WERI-Rb-1 (cell line): Measurements from ENCODE around the gene AMPH.

Experiments
- DNase-seq: peaks from one replicate; pipeline ENCODE4 v3.0.0-alpha.2; 2020
- H3K27ac ChIP-seq: fragments of 250-450 bp; sonication (Bioruptor Pico); 2 replicates; pipeline ENCODE4 v1.5.1; 2020; ENCODE audit warnings: mild to moderate bottlenecking, moderate library complexity
- H3K27me3 ChIP-seq: fragments of 250-450 bp; sonication (Bioruptor Pico); 2 replicates; pipeline ENCODE4 v1.5.1; 2021; ENCODE audit warnings: mild to moderate bottlenecking, low read depth, moderate library complexity; ENCODE audit not compliant: insufficient read depth, severe bottlenecking
- H3K36me3 ChIP-seq: fragments of 250-450 bp; sonication (Bioruptor Pico); 2 replicates; pipeline ENCODE4 v1.5.1; 2020; ENCODE audit warnings: mild to moderate bottlenecking, moderate library complexity
- H3K4me3 ChIP-seq: 2 replicates; pipeline ENCODE4 v1.5.1; 2011; ENCODE audit warnings: low read depth, mild to moderate bottlenecking, control low read depth, low read length
- H3K9me3 ChIP-seq: fragments of 250-450 bp; sonication (Bioruptor Pico); 2 replicates; pipeline ENCODE4 v1.5.1; 2021; ENCODE audit warnings: mild to moderate bottlenecking, moderate library complexity; ENCODE audit not compliant: severe bottlenecking
- TF ChIP-seq, protein P1 (sequence below): IDR thresholded peaks from 2 replicates; pipeline ENCODE4 v1.5.1; 2011; ENCODE audit warnings: low read depth, mild to moderate bottlenecking, control low read depth, inconsistent platforms, low read length

The AMPH gene

DNA sequence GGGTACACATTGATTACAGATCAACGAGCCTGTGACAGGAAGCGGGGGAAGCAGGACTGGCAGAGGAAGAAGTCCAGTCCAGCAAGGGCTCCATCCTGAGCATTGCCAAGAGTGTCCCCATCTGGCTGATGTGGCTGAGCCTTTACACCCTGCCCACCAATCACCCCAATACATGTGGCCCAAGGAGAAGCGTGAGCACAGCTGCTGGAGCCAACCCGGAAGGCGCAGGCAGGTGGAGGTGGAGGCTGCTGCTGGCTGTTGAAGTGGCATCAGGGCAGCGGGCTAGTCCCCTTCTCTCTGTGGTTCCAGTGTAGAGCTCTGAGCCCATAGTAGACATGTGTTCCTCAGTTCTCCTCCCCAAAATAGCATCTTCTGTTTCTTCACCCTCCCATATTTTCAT, 6.8 kb upstream of the AMPH start:
- no peaks in the 10 kb centered on the region for H3K27me3 ChIP-seq
- no peaks in the 10 kb centered on the region for H3K9me3 ChIP-seq
- TF ChIP-seq, protein P1, sequence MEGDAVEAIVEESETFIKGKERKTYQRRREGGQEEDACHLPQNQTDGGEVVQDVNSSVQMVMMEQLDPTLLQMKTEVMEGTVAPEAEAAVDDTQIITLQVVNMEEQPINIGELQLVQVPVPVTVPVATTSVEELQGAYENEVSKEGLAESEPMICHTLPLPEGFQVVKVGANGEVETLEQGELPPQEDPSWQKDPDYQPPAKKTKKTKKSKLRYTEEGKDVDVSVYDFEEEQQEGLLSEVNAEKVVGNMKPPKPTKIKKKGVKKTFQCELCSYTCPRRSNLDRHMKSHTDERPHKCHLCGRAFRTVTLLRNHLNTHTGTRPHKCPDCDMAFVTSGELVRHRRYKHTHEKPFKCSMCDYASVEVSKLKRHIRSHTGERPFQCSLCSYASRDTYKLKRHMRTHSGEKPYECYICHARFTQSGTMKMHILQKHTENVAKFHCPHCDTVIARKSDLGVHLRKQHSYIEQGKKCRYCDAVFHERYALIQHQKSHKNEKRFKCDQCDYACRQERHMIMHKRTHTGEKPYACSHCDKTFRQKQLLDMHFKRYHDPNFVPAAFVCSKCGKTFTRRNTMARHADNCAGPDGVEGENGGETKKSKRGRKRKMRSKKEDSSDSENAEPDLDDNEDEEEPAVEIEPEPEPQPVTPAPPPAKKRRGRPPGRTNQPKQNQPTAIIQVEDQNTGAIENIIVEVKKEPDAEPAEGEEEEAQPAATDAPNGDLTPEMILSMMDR = no peak
- no peak overlapping the region for H3K4me3 ChIP-seq
- H3K36me3 ChIP-seq = no peaks in the 10 kb centered on the region
- DNase-seq = no peak
- no peak overlapping the region for H3K27ac ChIP-seq

DNA sequence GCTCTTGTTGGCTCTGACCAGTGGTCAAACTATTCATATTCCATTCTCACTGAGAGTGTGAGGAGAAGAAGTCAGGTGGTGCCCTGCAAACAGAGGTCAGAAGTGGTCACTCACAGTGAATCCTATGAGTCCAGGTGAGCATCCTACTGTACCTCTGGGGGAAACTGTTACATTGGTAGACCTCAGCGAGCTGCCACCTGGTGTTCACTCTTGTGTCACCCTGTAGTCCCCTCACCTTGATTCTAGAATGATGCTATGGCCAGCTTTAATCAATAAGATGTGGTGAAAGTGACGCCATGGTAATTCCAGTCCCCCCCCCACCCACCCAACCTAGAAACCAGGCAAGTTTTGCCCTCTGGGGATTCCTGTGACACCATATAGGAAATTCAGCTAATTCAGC, 1.2 kb upstream of the AMPH start:
- Histone ChIP-seq H3K4me3 (no peak overlapping the region), H3K9me3 (no peaks in the 10 kb centered on the region), H3K27ac (no peak overlapping the region), H3K36me3 (no peaks in the 10 kb centered on the region), H3K27me3 (no peaks in the 10 kb centered on the region)
- DNase-seq = no peak
- TF ChIP-seq, protein P1 = peak; percentile 49

DNA sequence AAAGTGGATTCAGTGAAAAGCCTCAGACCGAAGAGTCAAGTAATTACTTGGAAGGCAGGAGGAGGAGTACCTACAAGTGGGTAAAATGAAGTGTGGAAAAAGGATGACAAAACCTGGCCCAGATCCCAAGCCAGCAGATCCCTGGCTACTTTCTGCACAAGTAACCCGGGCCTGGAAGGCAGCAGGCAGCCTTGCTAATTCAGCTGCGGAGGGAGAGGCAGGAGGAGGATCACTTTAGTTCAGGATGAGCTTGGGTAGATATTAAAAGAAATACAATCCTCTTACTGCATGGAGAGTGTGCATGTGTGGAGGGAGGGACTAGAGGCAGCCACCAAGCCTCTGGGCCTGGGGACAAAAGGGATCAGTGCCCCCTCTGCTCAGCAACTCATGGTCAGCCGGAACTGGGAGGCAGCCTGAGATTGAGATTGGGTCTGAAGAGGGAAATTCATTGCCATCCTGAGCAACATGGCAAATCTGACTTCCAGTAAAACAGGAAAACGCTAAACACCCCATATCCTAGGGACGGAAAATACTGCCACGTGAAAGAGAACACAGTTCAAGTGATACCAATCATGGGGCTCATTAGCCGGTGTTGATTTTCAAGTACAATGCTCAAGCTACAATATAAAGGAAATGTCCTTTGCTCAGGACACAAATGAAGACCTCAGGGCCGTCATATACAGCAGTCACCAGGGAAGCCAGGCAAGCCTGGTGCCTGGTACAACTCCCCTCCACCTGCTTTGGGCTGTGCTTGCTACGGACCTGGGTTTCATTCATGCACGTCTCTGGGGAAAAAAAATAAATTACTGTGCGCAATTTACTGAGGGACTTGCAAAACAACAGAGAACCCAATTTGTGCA, 1.3 kb downstream of the AMPH start:
- H3K27me3 ChIP-seq = no peaks in the 10 kb centered on the region
- TF ChIP-seq, protein P1 = no peak
- peak; percentile 67 for DNase-seq
- no peaks in the 10 kb centered on the region for H3K9me3 ChIP-seq
- peak overlapping the region; percentile 60 for H3K27ac ChIP-seq
- H3K36me3 ChIP-seq = no peaks in the 10 kb centered on the region; the same call in 1 of the 2 replicates
- peak overlapping the region; percentile 91 for H3K4me3 ChIP-seq

DNA sequence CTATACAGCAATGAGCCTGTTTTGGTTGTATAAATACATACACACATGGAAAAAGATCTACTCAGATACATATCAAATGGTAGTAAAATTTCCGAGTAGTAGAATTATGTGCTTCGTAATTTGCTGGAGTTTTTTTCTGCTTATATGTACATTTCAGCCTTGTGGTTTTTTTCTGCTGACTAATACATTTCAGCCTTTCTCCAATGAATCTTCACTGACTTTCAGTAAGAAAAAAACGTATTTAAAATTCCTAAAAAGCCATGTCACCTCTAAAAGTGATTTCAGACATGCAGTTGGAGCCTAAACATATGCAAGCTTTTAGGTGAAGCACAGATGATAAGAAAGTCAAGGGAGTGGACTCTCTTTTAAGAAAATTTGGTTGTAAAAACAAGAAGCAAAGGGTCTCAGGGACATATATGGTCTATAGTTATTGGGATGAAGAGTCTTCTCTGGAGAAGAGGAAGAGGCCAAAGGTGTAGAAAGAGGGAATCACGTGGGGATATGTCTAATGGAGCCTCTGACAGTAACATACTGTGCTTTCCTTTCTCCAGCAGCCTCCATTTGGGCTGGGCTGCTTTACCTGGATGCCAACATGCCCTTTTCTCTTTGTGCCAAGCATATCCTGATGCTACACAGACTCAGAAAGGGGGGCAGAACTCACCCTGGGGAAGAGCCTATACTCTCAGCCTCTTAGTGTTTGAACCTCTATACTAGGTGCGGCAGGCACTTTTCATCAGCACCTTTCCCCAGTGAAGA, 2.4 kb downstream of the AMPH start:
- no peak overlapping the region for H3K4me3 ChIP-seq
- DNase-seq = no peak
- TF ChIP-seq, protein P1 = no peak
- H3K27me3 ChIP-seq = no peaks in the 10 kb centered on the region
- H3K9me3 ChIP-seq = no peaks in the 10 kb centered on the region
- H3K27ac ChIP-seq = no peak overlapping the region; the same call in 1 of the 2 replicates
- no peaks in the 10 kb centered on the region; the same call in 1 of the 2 replicates for H3K36me3 ChIP-seq

DNA sequence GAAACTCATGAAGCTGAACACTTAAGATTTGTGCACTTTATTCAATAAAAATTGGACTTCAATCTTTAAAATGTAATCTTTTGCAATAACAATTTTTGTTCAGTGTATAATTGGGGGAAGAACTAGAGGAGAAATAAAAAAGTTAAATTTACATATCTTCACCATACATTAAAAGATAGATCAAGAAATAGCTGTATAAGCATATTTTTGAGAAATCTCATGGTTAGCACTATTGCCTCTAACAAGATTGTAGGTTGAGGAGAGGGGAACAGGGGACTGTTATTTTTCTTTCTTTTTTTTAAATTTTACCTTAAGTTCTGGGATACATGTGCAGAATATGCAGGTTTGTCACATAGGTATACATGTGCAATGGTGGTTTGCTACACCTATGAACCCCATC, 5.3 kb downstream of the AMPH start:
- DNase-seq = no peak
- Histone ChIP-seq H3K27ac (no peak overlapping the region), H3K9me3 (no peaks in the 10 kb centered on the region), H3K4me3 (no peak overlapping the region), H3K36me3 (no peaks in the 10 kb centered on the region; the same call in 1 of the 2 replicates), H3K27me3 (no peaks in the 10 kb centered on the region)
- TF ChIP-seq, protein P1 = no peak
